ENCODE results near the gene GHITM. TPM values are rescaled to one million over a fixed set of nuclear protein-coding genes. Genes with fewer than 3 reads are reported as not detected.

Gene GHITM
- total and polyA plus RNA-seq, 4 donors, result 107 to 177 (median 123) TPM

GRCh38 chr10:84200537-84201243, 61.4 kb downstream of the GHITM start:
- H3K4me1 ChIP-seq (ENCODE audit: control insufficient read depth in 5 of 5, insufficient read depth in 5 of 5, low read length in 5 of 5), result no peaks in the 10 kb centered on the region
- DNase-seq (no peak), ATAC-seq (ENCODE audit: insufficient read depth, low FRiP score) (no peak)
- H3K9me3 ChIP-seq (ENCODE audit: control insufficient read depth in 4 of 4, insufficient read depth in 3 of 4, low read length in 3 of 4), result no peaks in the 10 kb centered on the region
- H3K27me3 ChIP-seq (ENCODE audit: control insufficient read depth in 3 of 3, insufficient read depth in 3 of 3, low read length in 2 of 3), result peaks cover 0 to 23% (median 6%) of the 10 kb centered on the region in 3 donors
- WGBS, 2 donors, result 72 to 83% methylated on average over 11 of the region's 11 CpGs
- TF ChIP-seq, protein P1, sequence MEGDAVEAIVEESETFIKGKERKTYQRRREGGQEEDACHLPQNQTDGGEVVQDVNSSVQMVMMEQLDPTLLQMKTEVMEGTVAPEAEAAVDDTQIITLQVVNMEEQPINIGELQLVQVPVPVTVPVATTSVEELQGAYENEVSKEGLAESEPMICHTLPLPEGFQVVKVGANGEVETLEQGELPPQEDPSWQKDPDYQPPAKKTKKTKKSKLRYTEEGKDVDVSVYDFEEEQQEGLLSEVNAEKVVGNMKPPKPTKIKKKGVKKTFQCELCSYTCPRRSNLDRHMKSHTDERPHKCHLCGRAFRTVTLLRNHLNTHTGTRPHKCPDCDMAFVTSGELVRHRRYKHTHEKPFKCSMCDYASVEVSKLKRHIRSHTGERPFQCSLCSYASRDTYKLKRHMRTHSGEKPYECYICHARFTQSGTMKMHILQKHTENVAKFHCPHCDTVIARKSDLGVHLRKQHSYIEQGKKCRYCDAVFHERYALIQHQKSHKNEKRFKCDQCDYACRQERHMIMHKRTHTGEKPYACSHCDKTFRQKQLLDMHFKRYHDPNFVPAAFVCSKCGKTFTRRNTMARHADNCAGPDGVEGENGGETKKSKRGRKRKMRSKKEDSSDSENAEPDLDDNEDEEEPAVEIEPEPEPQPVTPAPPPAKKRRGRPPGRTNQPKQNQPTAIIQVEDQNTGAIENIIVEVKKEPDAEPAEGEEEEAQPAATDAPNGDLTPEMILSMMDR (IDR thresholded peaks at IDR 0.05; ENCODE audit: control extremely low read depth, extremely low read depth), result no peak
- H3K36me3 ChIP-seq (ENCODE audit: control insufficient read depth in 4 of 4, insufficient read depth in 4 of 4, low read length in 4 of 4), result no peaks in the 10 kb centered on the region
- H3K4me3 ChIP-seq, result no peak overlapping the region
- no peak overlapping the region for H3K9ac ChIP-seq (ENCODE audit: insufficient read depth in 1 of 2, low read length in 2 of 2)
- H3K27ac ChIP-seq (ENCODE audit: low read depth in 1 of 2, low read length in 1 of 2), result no peak overlapping the region

- 57 to 68% methylated on average over 6 of the region's 6 CpGs for WGBS, 2 donors
- DNase-seq, result peak in 1 of 3 donors; percentile 7
Observed at GRCh38 chr10:84201244-84201606, 61.9 kb downstream of the GHITM start.

DNA sequence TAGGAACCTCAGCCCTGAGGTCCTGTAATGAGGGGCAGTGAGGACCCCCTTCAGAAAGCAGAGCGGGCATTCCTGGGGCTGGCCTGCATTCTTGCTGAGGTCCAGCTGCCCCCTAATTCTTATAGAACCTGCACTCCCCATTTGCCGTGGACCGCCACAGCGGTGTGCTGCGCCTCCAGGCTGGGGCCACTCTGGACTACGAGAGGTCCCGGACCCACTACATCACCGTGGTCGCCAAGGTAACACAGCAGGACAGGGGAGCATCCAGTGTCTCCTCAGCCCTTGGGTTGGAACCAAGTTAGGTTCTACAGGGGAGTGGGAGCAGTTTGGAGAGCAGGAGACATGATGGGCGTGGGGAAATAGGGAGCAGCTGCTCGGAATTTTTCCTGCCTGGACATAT, 62.4 kb downstream of the GHITM start:
- Histone ChIP-seq H3K27ac (ENCODE audit: low read depth in 1 of 2, low read length in 1 of 2) (no peak overlapping the region), H3K4me1 (ENCODE audit: control insufficient read depth in 5 of 5, insufficient read depth in 5 of 5, low read length in 5 of 5) (no peaks in the 10 kb centered on the region), H3K4me3 (no peak overlapping the region), H3K27me3 (ENCODE audit: control insufficient read depth in 3 of 3, insufficient read depth in 3 of 3, low read length in 2 of 3) (peaks cover 0 to 15% (median 0%) of the 10 kb centered on the region in 3 donors), H3K9ac (ENCODE audit: insufficient read depth in 1 of 2, low read length in 2 of 2) (no peak overlapping the region), H3K36me3 (ENCODE audit: control insufficient read depth in 4 of 4, insufficient read depth in 4 of 4, low read length in 4 of 4) (no peaks in the 10 kb centered on the region), H3K9me3 (ENCODE audit: control insufficient read depth in 4 of 4, insufficient read depth in 3 of 4, low read length in 3 of 4) (no peaks in the 10 kb centered on the region)
- DNase-seq (no peak), ATAC-seq (ENCODE audit: insufficient read depth, low FRiP score) (no peak)
- 88 to 93% methylated on average over 11 of the region's 11 CpGs for WGBS, 2 donors
- TF ChIP-seq, protein P1 (IDR thresholded peaks at IDR 0.05; ENCODE audit: control extremely low read depth, extremely low read depth), result no peak

More at GRCh38 chr10:84201244-84201606, 61.9 kb downstream of the GHITM start:
- peaks cover 0 to 19% (median 1%) of the 10 kb centered on the region in 3 donors for H3K27me3 ChIP-seq (ENCODE audit: control insufficient read depth in 3 of 3, insufficient read depth in 3 of 3, low read length in 2 of 3)
- H3K4me3 ChIP-seq, result no peak overlapping the region
- ATAC-seq (ENCODE audit: insufficient read depth, low FRiP score), result no peak
- H3K9ac ChIP-seq (ENCODE audit: insufficient read depth in 1 of 2, low read length in 2 of 2), result no peak overlapping the region
- no peak overlapping the region for H3K27ac ChIP-seq (ENCODE audit: low read depth in 1 of 2, low read length in 1 of 2)
- no peaks in the 10 kb centered on the region for H3K36me3 ChIP-seq (ENCODE audit: control insufficient read depth in 4 of 4, insufficient read depth in 4 of 4, low read length in 4 of 4)
- no peaks in the 10 kb centered on the region for H3K9me3 ChIP-seq (ENCODE audit: control insufficient read depth in 4 of 4, insufficient read depth in 3 of 4, low read length in 3 of 4)
- no peaks in the 10 kb centered on the region for H3K4me1 ChIP-seq (ENCODE audit: control insufficient read depth in 5 of 5, insufficient read depth in 5 of 5, low read length in 5 of 5)
- TF ChIP-seq, protein P1 (IDR thresholded peaks at IDR 0.05; ENCODE audit: control extremely low read depth, extremely low read depth), result no peak
